HepG2 (cell line): ENCODE results near the gene ZG16. TPM values are rescaled to one million over a fixed set of nuclear protein-coding genes. Genes with fewer than 3 reads are reported as not detected.
A peak's percentile ranks its signal among the peaks of the same experiment; 100 is the strongest.

Experiments used
- AGO1 ChIP-seq: fragments of 200-400 bp; formaldehyde crosslinking; IDR thresholded peaks from 2 replicates; pipeline ENCODE4 v1.6.1; 2017; ENCODE audit warnings: mild to moderate bottlenecking, low read depth, low read length, moderate library complexity; ENCODE audit not compliant: poor library complexity, severe bottlenecking
- ARHGAP35 ChIP-seq: sonication (generic); formaldehyde crosslinking; IDR thresholded peaks from 2 replicates; pipeline ENCODE4 v1.9.0; 2022; ENCODE audit warnings: mild to moderate bottlenecking, inconsistent platforms, moderate library complexity, missing genetic modification reagents, borderline replicate concordance
- FOSL2 ChIP-seq: sonication (generic); formaldehyde crosslinking; IDR thresholded peaks from 2 replicates; pipeline ENCODE4 v1.4.0; 2020; ENCODE audit warnings: missing genetic modification reagents
- HDAC2 ChIP-seq: sonication (generic); formaldehyde crosslinking; IDR thresholded peaks from 2 replicates; pipeline ENCODE4 v1.4.0; 2020; ENCODE audit warnings: missing genetic modification reagents
- KMT2A ChIP-seq: sonication (generic); formaldehyde crosslinking; IDR thresholded peaks from 2 replicates; pipeline ENCODE4 v1.4.0; 2020; ENCODE audit warnings: missing genetic modification reagents
- MAF1 ChIP-seq: sonication (generic); formaldehyde crosslinking; IDR thresholded peaks from 2 replicates; pipeline ENCODE4 v1.5.0; 2020; ENCODE audit warnings: missing genetic modification reagents, borderline replicate concordance
- NCOA5 ChIP-seq: sonication (generic); formaldehyde crosslinking; IDR thresholded peaks from 2 replicates; pipeline ENCODE4 v1.4.0; 2020; ENCODE audit warnings: missing genetic modification reagents
- NR2C2 ChIP-seq: sonication (generic); formaldehyde crosslinking; IDR thresholded peaks from 2 replicates; pipeline ENCODE4 v1.4.0; 2020; ENCODE audit warnings: missing genetic modification reagents, mild to moderate bottlenecking, moderate library complexity, borderline replicate concordance
- ONECUT2 ChIP-seq: sonication (generic); formaldehyde crosslinking; IDR thresholded peaks from 2 replicates; pipeline ENCODE4 v1.4.0; 2020; ENCODE audit warnings: missing genetic modification reagents
- RELA ChIP-seq: sonication (generic); formaldehyde crosslinking; IDR thresholded peaks from 2 replicates; pipeline ENCODE4 v1.4.0; 2020; ENCODE audit warnings: missing genetic modification reagents
- ZNF383 ChIP-seq: sonication (generic); formaldehyde crosslinking; IDR thresholded peaks from 2 replicates; pipeline ENCODE4 v1.4.0; 2020; ENCODE audit warnings: missing genetic modification reagents, mild to moderate bottlenecking, borderline replicate concordance
- ZNF552 ChIP-seq: sonication (generic); formaldehyde crosslinking; IDR thresholded peaks from 2 replicates; pipeline ENCODE4 v1.9.0; 2022; ENCODE audit warnings: missing genetic modification reagents, mild to moderate bottlenecking, borderline replicate concordance
- ZNF616 ChIP-seq: sonication (generic); formaldehyde crosslinking; IDR thresholded peaks from 2 replicates; pipeline ENCODE4 v1.5.0; 2020; ENCODE audit warnings: low read depth, mild to moderate bottlenecking, missing genetic modification reagents
- ZNF724P ChIP-seq: sonication (generic); formaldehyde crosslinking; IDR thresholded peaks from 2 replicates; pipeline ENCODE4 v1.8.0; 2022; ENCODE audit warnings: missing genetic modification reagents, borderline replicate concordance
- ZNF83 ChIP-seq: sonication (generic); formaldehyde crosslinking; IDR thresholded peaks from 2 replicates; pipeline ENCODE4 v1.4.0; 2020; ENCODE audit warnings: missing genetic modification reagents, mild to moderate bottlenecking, borderline replicate concordance
- polyA plus RNA-seq, 8 experiments: library from polyadenylated mRNA; depleted of rRNA in 3 of 8; stranded (reverse) in 7 of 8; unstranded in 1 of 8; fragments of >200 nt; fragmentation: Illumina TruSeq in 4 of 8; extraction: Trizol in 4 of 8; gene quantifications; 2 replicates each; pipeline versions ENCODE4 v1.2.1 to v1.2.3, GENCODE V29; 2011 to 2016; ENCODE audit warnings: low read depth in 4 of 8, missing spikeins in 1 of 8, mixed read lengths in 1 of 8; ENCODE audit not compliant: insufficient read depth in 1 of 8
- total RNA-seq, 5 experiments: library from RNA; depleted of rRNA; stranded (reverse); fragments of >200 nt; fragmentation: Illumina TruSeq; extraction: Trizol; gene quantifications; 2 replicates each; pipeline ENCODE4 v1.2.3, GENCODE V29; 2016; ENCODE audit warnings: low read depth in 1 of 5
- TF ChIP-seq, protein P1 (sequence below): sonication (generic); formaldehyde crosslinking; IDR thresholded peaks from 2 replicates; pipeline ENCODE4 v1.5.1; 2020; ENCODE audit warnings: missing genetic modification reagents, mild to moderate bottlenecking, borderline replicate concordance
- TF ChIP-seq, protein P2 (sequence below): sonication (generic); formaldehyde crosslinking; IDR thresholded peaks from 2 replicates; pipeline ENCODE4 v1.5.0; 2020; ENCODE audit warnings: mild to moderate bottlenecking, missing genetic modification reagents, moderate library complexity
- TF ChIP-seq, protein P3 (sequence below): sonication (generic); formaldehyde crosslinking; IDR thresholded peaks from 2 replicates; pipeline ENCODE4 v1.5.0; 2020; ENCODE audit warnings: mild to moderate bottlenecking, missing genetic modification reagents, borderline replicate concordance
- TF ChIP-seq, protein P4 (sequence below): sonication (generic); formaldehyde crosslinking; IDR thresholded peaks from 2 replicates; pipeline ENCODE4; 2020; ENCODE audit warnings: missing genetic modification reagents, mild to moderate bottlenecking, borderline replicate concordance

ZG16 gene
- total and polyA plus RNA-seq, 2 of the 13 experiments (the other 11 are each of a cell fraction or from before 2014, with no cell fraction given): 0.04 to 0.07 TPM

DNA sequence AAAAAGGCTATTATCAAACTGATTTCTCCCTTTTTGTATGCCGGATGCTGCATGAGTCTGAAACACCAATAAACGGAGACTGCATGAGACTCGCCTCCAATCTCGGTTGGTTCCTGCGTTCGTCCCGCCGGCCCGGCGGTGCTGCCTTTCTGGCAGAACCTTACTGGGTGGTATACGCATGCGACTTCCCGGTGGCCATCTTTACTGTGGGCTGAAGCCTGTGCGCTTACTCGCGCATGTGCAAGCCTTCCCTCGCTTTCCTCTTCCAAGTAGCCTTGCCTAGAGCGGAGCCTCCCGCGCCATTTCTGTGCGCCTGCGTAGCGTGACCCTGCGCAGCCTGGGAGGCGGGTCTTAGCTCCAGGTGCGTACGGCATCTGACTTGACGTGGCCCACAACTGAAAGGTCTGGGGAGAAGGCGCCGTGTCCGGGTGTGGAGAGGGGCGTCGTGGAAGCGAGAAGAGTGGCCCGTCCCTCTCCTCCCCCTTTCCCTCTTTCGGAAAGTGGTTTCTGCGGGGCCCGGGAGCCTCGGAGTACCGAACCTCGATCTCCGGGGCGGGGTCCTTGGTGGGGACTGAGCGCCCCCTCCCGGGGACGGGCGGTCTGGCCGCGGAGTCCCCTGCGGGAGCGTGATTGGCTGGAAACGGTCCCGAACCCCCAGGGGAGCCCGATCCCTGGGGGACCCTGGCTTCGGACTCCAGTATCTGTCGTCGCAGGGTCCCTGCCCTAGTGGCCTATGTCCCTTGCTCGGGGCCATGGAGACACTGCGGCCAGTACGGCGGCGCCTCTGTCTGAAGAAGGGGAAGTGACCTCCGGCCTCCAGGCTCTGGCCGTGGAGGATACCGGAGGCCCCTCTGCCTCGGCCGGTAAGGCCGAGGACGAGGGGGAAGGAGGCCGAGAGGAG lies 38.0 kb downstream of the ZG16 start, which contains the start of gene PAGR1 (continued):
- TF ChIP-seq RELA: peak; percentile 69
- TF ChIP-seq ARHGAP35 (CRISPR knock-in tag): peak; percentile 83; the same call in 1 of the 2 replicates
- TF ChIP-seq ZNF552 (CRISPR knock-in tag): 0 out of 2 replicates have a peak, but pooled peaks have one; percentile 40
- TF ChIP-seq FOSL2 (CRISPR knock-in tag): peak; percentile 45
- TF ChIP-seq, protein P1, sequence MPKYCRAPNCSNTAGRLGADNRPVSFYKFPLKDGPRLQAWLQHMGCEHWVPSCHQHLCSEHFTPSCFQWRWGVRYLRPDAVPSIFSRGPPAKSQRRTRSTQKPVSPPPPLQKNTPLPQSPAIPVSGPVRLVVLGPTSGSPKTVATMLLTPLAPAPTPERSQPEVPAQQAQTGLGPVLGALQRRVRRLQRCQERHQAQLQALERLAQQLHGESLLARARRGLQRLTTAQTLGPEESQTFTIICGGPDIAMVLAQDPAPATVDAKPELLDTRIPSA (CRISPR knock-in tag): 0 out of 2 replicates have a peak, but pooled peaks have one; percentile 12
- TF ChIP-seq, protein P2, sequence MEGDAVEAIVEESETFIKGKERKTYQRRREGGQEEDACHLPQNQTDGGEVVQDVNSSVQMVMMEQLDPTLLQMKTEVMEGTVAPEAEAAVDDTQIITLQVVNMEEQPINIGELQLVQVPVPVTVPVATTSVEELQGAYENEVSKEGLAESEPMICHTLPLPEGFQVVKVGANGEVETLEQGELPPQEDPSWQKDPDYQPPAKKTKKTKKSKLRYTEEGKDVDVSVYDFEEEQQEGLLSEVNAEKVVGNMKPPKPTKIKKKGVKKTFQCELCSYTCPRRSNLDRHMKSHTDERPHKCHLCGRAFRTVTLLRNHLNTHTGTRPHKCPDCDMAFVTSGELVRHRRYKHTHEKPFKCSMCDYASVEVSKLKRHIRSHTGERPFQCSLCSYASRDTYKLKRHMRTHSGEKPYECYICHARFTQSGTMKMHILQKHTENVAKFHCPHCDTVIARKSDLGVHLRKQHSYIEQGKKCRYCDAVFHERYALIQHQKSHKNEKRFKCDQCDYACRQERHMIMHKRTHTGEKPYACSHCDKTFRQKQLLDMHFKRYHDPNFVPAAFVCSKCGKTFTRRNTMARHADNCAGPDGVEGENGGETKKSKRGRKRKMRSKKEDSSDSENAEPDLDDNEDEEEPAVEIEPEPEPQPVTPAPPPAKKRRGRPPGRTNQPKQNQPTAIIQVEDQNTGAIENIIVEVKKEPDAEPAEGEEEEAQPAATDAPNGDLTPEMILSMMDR: peak; percentile 99
- peak; percentile 76; the same call in 1 of the 2 replicates for TF ChIP-seq ZNF724P (CRISPR knock-in tag)
- TF ChIP-seq, protein P3, sequence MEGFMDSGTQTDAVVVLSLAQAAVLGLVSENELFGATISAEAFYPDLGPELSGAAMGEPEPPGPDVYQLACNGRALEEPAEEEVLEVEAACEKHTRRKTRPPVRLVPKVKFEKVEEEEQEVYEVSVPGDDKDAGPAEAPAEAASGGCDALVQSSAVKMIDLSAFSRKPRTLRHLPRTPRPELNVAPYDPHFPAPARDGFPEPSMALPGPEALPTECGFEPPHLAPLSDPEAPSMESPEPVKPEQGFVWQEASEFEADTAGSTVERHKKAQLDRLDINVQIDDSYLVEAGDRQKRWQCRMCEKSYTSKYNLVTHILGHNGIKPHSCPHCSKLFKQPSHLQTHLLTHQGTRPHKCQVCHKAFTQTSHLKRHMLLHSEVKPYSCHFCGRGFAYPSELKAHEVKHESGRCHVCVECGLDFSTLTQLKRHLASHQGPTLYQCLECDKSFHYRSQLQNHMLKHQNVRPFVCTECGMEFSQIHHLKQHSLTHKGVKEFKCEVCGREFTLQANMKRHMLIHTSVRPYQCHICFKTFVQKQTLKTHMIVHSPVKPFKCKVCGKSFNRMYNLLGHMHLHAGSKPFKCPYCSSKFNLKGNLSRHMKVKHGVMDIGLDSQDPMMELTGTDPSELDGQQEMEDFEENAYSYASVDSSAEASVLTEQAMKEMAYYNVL (CRISPR knock-in tag): peak; percentile 95
- peak; percentile 96 for TF ChIP-seq NR2C2
- TF ChIP-seq ZNF83: no peak
- peak; percentile 75 for TF ChIP-seq HDAC2 (CRISPR knock-in tag)
- peak; percentile 72; the same call in 1 of the 2 replicates for TF ChIP-seq ZNF383 (CRISPR knock-in tag)
- TF ChIP-seq, protein P4, sequence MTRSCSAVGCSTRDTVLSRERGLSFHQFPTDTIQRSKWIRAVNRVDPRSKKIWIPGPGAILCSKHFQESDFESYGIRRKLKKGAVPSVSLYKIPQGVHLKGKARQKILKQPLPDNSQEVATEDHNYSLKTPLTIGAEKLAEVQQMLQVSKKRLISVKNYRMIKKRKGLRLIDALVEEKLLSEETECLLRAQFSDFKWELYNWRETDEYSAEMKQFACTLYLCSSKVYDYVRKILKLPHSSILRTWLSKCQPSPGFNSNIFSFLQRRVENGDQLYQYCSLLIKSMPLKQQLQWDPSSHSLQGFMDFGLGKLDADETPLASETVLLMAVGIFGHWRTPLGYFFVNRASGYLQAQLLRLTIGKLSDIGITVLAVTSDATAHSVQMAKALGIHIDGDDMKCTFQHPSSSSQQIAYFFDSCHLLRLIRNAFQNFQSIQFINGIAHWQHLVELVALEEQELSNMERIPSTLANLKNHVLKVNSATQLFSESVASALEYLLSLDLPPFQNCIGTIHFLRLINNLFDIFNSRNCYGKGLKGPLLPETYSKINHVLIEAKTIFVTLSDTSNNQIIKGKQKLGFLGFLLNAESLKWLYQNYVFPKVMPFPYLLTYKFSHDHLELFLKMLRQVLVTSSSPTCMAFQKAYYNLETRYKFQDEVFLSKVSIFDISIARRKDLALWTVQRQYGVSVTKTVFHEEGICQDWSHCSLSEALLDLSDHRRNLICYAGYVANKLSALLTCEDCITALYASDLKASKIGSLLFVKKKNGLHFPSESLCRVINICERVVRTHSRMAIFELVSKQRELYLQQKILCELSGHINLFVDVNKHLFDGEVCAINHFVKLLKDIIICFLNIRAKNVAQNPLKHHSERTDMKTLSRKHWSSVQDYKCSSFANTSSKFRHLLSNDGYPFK (CRISPR knock-in tag): peak; percentile 93
- TF ChIP-seq ONECUT2 (CRISPR knock-in tag): no peak
- no peak for TF ChIP-seq NCOA5
- peak; percentile 84 for TF ChIP-seq AGO1
- peak; percentile 44; the same call in 1 of the 2 replicates for TF ChIP-seq KMT2A (CRISPR knock-in tag)
- no peak for TF ChIP-seq MAF1 (CRISPR knock-in tag)
- no peak; the same call in none of the 2 replicates for TF ChIP-seq ZNF616 (CRISPR knock-in tag)
